CD14-positive monocyte (primary cell): ENCODE data around the gene ELAPOR1. TPM values are rescaled to one million over a fixed set of nuclear protein-coding genes. Genes with fewer than 3 reads are reported as not detected.

Source experiments
- DNase-seq, 3 donors: peaks; one replicate each; pipeline ENCODE4 v3.0.0-alpha.2; 2011 to 2022
- H2AFZ ChIP-seq: 2 replicates; pipeline ENCODE4 v1.6.0; 2012; ENCODE audit warnings: mild to moderate bottlenecking, low read depth, low read length, inconsistent platforms; ENCODE audit not compliant: insufficient read depth, poor library complexity, severe bottlenecking
- H3K27ac ChIP-seq, 2 donors: 1 replicate in 1 of 2; 2 replicates in 1 of 2; pipeline ENCODE4 v1.5.1; 2012 to 2013; ENCODE audit warnings: low read length in 2 of 2, control low read depth in 1 of 2, inconsistent platforms in 1 of 2, low read depth in 1 of 2, mild to moderate bottlenecking in 1 of 2
- H3K27me3 ChIP-seq, 2 donors: one replicate each; pipeline versions ENCODE4 v1.6.0 to v1.6.1; 2011 to 2013; ENCODE audit warnings: low read length in 2 of 2; ENCODE audit not compliant: control insufficient read depth in 2 of 2, insufficient read depth in 2 of 2
- H3K36me3 ChIP-seq, 2 donors: replicated peaks in 1 of 2; 1 replicate in 1 of 2; 2 replicates in 1 of 2; pipeline versions ENCODE4 v1.5.1 to v1.6.1; 2012 to 2013; ENCODE audit warnings: low read length in 2 of 2, control low read depth in 1 of 2, inconsistent platforms in 1 of 2, mild to moderate bottlenecking in 1 of 2; ENCODE audit not compliant: insufficient read depth in 2 of 2, control insufficient read depth in 1 of 2
- H3K4me1 ChIP-seq, 2 donors: 1 replicate in 1 of 2; 2 replicates in 1 of 2; pipeline versions ENCODE4 v1.5.1 to v1.6.1; 2012 to 2013; ENCODE audit warnings: low read length in 2 of 2, control low read depth in 1 of 2, inconsistent platforms in 1 of 2, mild to moderate bottlenecking in 1 of 2, moderate library complexity in 1 of 2; ENCODE audit not compliant: insufficient read depth in 2 of 2, control insufficient read depth in 1 of 2
- H3K4me2 ChIP-seq: replicated peaks from 2 replicates; pipeline ENCODE3; 2012; ENCODE audit warnings: low read length, moderate library complexity, mild to moderate bottlenecking; ENCODE audit not compliant: poor library complexity, severe bottlenecking; ENCODE audit errors: extremely low read depth
- H3K4me3 ChIP-seq, 3 experiments: fragments of 200-600 bp in 1 of 3; sonication (generic) in 1 of 3; replicated peaks in 1 of 3; 1 replicate in 2 of 3; 2 replicates in 1 of 3; pipeline ENCODE4 v1.5.1; 2011 to 2013; ENCODE audit warnings: low read length in 3 of 3, mild to moderate bottlenecking in 3 of 3, control low read depth in 2 of 3, low read depth in 2 of 3, inconsistent platforms in 1 of 3, moderate library complexity in 1 of 3
- H3K79me2 ChIP-seq: 2 replicates; pipeline ENCODE4 v1.6.0; 2012; ENCODE audit warnings: mild to moderate bottlenecking, control low read depth, inconsistent platforms, low read length, moderate library complexity; ENCODE audit not compliant: insufficient read depth
- H3K9ac ChIP-seq: 2 replicates; pipeline ENCODE4 v1.6.0; 2017; ENCODE audit warnings: low read length, mild to moderate bottlenecking; ENCODE audit not compliant: insufficient read depth, poor library complexity, severe bottlenecking
- H3K9me3 ChIP-seq, 2 donors: replicated peaks in 1 of 2; 1 replicate in 1 of 2; 2 replicates in 1 of 2; pipeline versions ENCODE4 v1.5.1 to v1.6.1; 2012 to 2013; ENCODE audit warnings: low read length in 2 of 2, control low read depth in 1 of 2; ENCODE audit not compliant: control insufficient read depth in 1 of 2, insufficient read depth in 1 of 2
- H4K20me1 ChIP-seq: 2 replicates; pipeline ENCODE4 v1.6.0; 2012; ENCODE audit warnings: mild to moderate bottlenecking, low read length, control low read depth, moderate library complexity; ENCODE audit not compliant: insufficient read depth
- H3K27ac Mint-ChIP-seq, 7 donors: one replicate each; pipeline ENCODE4 v1.8.0; 2020; ENCODE audit warnings: mild to moderate bottlenecking in 7 of 7, mixed read lengths in 7 of 7, moderate library complexity in 6 of 7, inconsistent platforms in 2 of 7
- H3K27me3 Mint-ChIP-seq, 3 donors: one replicate each; pipeline ENCODE4 v1.8.0; 2021 to 2022; ENCODE audit warnings: low read depth in 3 of 3, mild to moderate bottlenecking in 3 of 3, mixed read lengths in 3 of 3, moderate library complexity in 3 of 3, inconsistent platforms in 1 of 3
- H3K36me3 Mint-ChIP-seq, 2 donors: one replicate each; pipeline ENCODE4 v1.8.0; 2020; ENCODE audit warnings: mixed read lengths in 2 of 2, inconsistent platforms in 1 of 2, mild to moderate bottlenecking in 1 of 2
- H3K4me1 Mint-ChIP-seq: one replicate; pipeline ENCODE4 v1.8.0; 2020; ENCODE audit warnings: mild to moderate bottlenecking, mixed read lengths
- H3K4me3 Mint-ChIP-seq, 2 donors: one replicate each; pipeline ENCODE4 v1.8.0; 2020; ENCODE audit warnings: mild to moderate bottlenecking in 2 of 2, mixed read lengths in 2 of 2, moderate library complexity in 1 of 2
- H3K9me3 Mint-ChIP-seq, 7 donors: one replicate each; pipeline ENCODE4 v1.8.0; 2020 to 2022; ENCODE audit warnings: mixed read lengths in 7 of 7, mild to moderate bottlenecking in 6 of 7, moderate library complexity in 6 of 7, inconsistent platforms in 2 of 7
- CTCF ChIP-seq: fragments of 200-600 bp; IDR thresholded peaks from one replicate; pipeline ENCODE4 v1.8.0; 2022; ENCODE audit warnings: antibody characterized with exemption, mild to moderate bottlenecking
- WGBS: methylation state at CpG from one replicate; pipeline ENCODE4 v1.1.5; 2013; ENCODE audit warnings: missing lambda C conversion rate; ENCODE audit not compliant: insufficient coverage; 5-methylcytosine and 5-hydroxymethylcytosine counted together
- intact Hi-C, 2 donors: fragments of 100-400 bp; cut with micrococcal nuclease; formaldehyde crosslinking; loops; one replicate each; pipeline versions ENCODE4 v1.15.0 to v1.15.1; 2023
- polyA plus RNA-seq, 3 donors: library from polyadenylated mRNA; depleted of rRNA in 1 of 3; unstranded in 2 of 3; stranded (reverse) in 1 of 3; fragments of 300-500 nt in 2 of 3; fragments of >200 nt in 1 of 3; fragmentation: Illumina TruSeq in 2 of 3; gene quantifications; 1 replicate in 2 of 3; 2 replicates in 1 of 3; pipeline ENCODE4 v1.2.3, GENCODE V29; 2012 to 2021

Gene ELAPOR1
- polyA plus RNA-seq, 3 donors = 0.12 TPM; not detected in 2

GRCh38 chr1:109151146-109151990 lies 37.5 kb downstream of the ELAPOR1 start:
- Histone ChIP-seq H3K9ac (no peak overlapping the region), H3K9me3 (no peaks in the 10 kb centered on the region), H3K27ac (no peak overlapping the region), H3K4me1 (no peaks in the 10 kb centered on the region), H3K4me3 (no peak overlapping the region), H3K27me3 (no peaks in the 10 kb centered on the region), H3K4me2 (no peak overlapping the region), H4K20me1 (no peaks in the 10 kb centered on the region), H3K79me2 (no peaks in the 10 kb centered on the region), H3K36me3 (no peaks in the 10 kb centered on the region), H2AFZ (no peak overlapping the region)
- WGBS = 100% methylated on average over 2 of the region's 5 CpGs
- no peak overlapping the region for H3K4me3 Mint-ChIP-seq
- H3K27me3 Mint-ChIP-seq = peaks cover 4 to 14% (median 12%) of the 10 kb centered on the region in 3 donors
- no peaks in the 10 kb centered on the region for H3K9me3 Mint-ChIP-seq
- TF ChIP-seq CTCF = no peak
- H3K27ac Mint-ChIP-seq = no peak overlapping the region
- no peaks in the 10 kb centered on the region for H3K36me3 Mint-ChIP-seq
- DNase-seq = no peak
- no peaks in the 10 kb centered on the region for H3K4me1 Mint-ChIP-seq
- intact Hi-C loops = no loop called here

- Mint-ChIP-seq H3K9me3 (no peaks in the 10 kb centered on the region), H3K27ac (no peak overlapping the region), H3K4me3 (no peak overlapping the region), H3K36me3 (no peaks in the 10 kb centered on the region), H3K4me1 (no peaks in the 10 kb centered on the region), H3K27me3 (peaks cover 4 to 14% (median 7%) of the 10 kb centered on the region in 3 donors)
- no peak overlapping the region for H3K4me3 ChIP-seq
- H2AFZ ChIP-seq = no peak overlapping the region
- intact Hi-C loops = no loop called here
- H3K79me2 ChIP-seq = no peaks in the 10 kb centered on the region
- no peaks in the 10 kb centered on the region for H3K9me3 ChIP-seq
- no peak overlapping the region for H3K4me2 ChIP-seq
- no peaks in the 10 kb centered on the region for H3K4me1 ChIP-seq
- no peaks in the 10 kb centered on the region for H3K27me3 ChIP-seq
- no peaks in the 10 kb centered on the region for H3K36me3 ChIP-seq
- H4K20me1 ChIP-seq = no peaks in the 10 kb centered on the region
- TF ChIP-seq CTCF = no peak
- no peak for DNase-seq
- H3K27ac ChIP-seq = no peak overlapping the region
- no peak overlapping the region for H3K9ac ChIP-seq
Observed at GRCh38 chr1:109152196-109152595, 38.3 kb downstream of the ELAPOR1 start.
